Measurements from ENCODE around the gene METTL2B.

Gene METTL2B

DNA sequence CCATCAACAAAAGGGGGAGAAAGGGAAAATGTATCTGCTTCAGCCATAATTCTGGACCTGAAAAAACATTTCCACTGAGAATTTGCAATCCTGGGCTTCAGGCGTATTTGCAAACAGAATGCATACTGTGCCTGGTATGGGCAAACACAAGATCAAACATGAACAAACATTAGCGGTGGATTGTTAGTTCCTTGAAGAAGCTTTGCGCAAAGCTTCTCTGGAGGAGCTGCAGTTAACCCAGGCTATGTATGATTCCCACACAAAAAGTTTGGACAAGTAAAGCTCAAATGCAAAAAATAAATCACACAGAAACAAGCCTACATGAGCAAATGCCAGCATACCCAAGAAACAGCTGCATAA is 41.2 kb upstream of the METTL2B start:
- in situ Hi-C loops (cut with MboI; ENCODE audit: low pct_unique_long_range_greater_than_20kb, low sequenced_read_pairs, unreplicated experiment), result no loop called here
- TF ChIP-seq CTCF (IDR thresholded peaks at IDR 0.05; ENCODE audit: extremely low read depth, insufficient read depth, missing control alignments), result no peak
- DNase-seq (ENCODE audit: low spot score), result no peak

DNA sequence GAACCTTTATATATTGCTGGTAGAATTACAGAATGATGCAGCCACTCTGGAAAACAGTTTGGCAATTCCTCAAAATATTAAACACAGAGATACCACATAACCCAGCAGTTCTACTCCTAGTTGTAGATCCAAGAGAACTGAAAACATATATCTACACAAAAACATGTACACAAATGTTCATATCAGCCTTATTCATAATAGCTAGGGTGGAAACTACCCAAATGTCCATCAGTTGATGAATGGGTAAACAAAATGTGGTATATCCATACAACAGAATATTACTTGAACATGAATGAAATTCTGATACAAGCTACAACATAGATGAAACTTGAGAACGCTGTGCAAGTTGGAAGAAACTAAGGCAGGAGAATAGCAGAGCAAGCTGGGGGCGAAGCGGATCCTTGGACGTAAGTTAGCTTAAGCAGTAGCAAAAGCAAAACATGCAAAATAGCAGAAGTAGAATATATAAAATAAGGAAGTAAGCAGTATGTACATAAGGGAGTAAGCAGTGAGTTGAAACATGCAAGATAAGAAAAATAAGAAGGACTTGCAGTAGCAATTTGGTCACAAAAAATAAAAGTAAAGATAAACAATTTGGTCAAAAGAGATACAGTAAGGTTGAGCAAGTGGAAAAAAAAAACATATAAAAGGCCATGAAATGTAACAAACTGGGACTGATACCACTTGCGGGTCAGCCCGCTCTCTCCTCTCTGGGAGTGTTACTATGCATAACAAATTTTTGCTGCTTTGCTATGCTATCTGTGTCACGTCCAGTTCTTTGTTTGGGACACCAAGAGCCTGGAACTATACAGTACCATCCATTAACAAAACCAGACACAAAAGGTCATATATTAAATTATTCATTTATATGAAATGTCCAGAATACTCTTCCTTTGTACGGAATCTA is 38.9 kb upstream of the METTL2B start:
- peak; percentile 36 for DNase-seq (ENCODE audit: low spot score)
- in situ Hi-C loops (cut with MboI; ENCODE audit: low pct_unique_long_range_greater_than_20kb, low sequenced_read_pairs, unreplicated experiment), result no loop called here
- no peak for TF ChIP-seq CTCF (IDR thresholded peaks at IDR 0.05; ENCODE audit: extremely low read depth, insufficient read depth, missing control alignments)

- in situ Hi-C loops (cut with MboI; ENCODE audit: low pct_unique_long_range_greater_than_20kb, low sequenced_read_pairs, unreplicated experiment), result no loop called here
- no peak for TF ChIP-seq CTCF (IDR thresholded peaks at IDR 0.05; ENCODE audit: extremely low read depth, insufficient read depth, missing control alignments)
- no peak for DNase-seq (ENCODE audit: low spot score)
Observed at GRCh38 chr7:128442356-128442755, 34.2 kb upstream of the METTL2B start.

DNA sequence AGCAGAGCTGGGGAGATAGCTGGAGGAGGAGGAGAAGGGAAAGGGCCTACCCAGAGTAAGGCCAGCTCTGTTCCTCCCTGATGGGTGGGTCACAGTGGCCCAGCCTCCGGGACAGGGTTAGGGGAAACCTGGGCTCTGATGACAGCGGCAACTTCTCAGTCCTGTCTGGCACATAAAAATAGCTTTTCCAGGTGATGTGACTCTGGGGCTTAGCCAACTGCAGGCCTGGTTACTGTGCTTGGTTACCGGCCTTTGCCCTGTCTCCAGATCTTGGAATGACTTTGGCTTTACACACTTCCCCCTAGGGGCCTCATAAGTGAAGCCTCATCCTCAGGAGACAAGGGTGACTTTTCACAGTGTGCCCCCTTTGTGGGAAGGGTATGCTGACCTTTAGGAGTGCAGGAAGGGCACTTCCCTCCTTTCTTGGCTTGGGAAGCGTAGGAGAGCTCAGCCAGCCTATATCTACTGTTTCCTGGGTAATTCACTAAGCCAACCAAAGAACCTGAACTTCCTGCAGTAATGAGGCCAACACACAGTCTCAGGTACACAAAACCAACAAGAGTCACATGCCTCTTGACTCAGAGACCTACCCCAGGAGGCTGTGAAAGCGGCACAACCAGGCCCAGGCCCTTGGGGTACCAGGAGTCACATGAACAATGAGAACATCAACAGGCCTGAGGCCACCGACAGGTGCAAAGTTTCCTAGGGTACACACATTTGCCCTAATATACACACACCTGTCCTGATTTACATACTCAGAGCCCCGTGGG is 32.5 kb upstream of the METTL2B start:
- no peak for DNase-seq (ENCODE audit: low spot score)
- in situ Hi-C loops (cut with MboI; ENCODE audit: low pct_unique_long_range_greater_than_20kb, low sequenced_read_pairs, unreplicated experiment), result no loop called here
- no peak for TF ChIP-seq CTCF (IDR thresholded peaks at IDR 0.05; ENCODE audit: extremely low read depth, insufficient read depth, missing control alignments)

GRCh38 chr7:128446306-128446705 is 30.2 kb upstream of the METTL2B start:
- no peak for DNase-seq (ENCODE audit: low spot score)
- no peak for TF ChIP-seq CTCF (IDR thresholded peaks at IDR 0.05; ENCODE audit: extremely low read depth, insufficient read depth, missing control alignments)
- in situ Hi-C loops (cut with MboI; ENCODE audit: low pct_unique_long_range_greater_than_20kb, low sequenced_read_pairs, unreplicated experiment), result no loop called here

- no peak for TF ChIP-seq CTCF (IDR thresholded peaks at IDR 0.05; ENCODE audit: extremely low read depth, insufficient read depth, missing control alignments)
- no peak for DNase-seq (ENCODE audit: low spot score)
- in situ Hi-C loops (cut with MboI; ENCODE audit: low pct_unique_long_range_greater_than_20kb, low sequenced_read_pairs, unreplicated experiment), result no loop called here
Observed at GRCh38 chr7:128447941-128448564, 28.5 kb upstream of the METTL2B start.
